ENCODE data around the gene MB21D2.

DNA sequence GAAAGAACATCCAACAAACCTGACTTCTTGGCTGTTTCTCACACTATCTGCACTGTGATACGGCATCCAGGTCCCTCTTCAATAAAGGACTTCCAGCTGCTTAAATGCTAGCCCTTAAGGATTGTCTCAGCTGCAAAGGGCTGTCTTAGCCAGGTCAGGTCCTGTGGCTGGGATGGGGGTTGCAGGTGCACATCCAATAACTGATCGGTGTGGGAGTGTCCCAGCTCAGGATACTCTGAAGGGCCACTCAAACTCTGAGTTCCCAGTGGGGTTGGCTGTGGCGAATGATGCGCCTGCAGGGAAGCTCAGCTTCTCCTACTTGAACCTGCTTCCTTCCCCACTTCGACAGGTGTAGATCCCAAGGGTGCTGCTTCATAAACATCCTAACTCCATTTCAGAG, 115.7 kb downstream of the MB21D2 start:
- TF ChIP-seq, protein P1, sequence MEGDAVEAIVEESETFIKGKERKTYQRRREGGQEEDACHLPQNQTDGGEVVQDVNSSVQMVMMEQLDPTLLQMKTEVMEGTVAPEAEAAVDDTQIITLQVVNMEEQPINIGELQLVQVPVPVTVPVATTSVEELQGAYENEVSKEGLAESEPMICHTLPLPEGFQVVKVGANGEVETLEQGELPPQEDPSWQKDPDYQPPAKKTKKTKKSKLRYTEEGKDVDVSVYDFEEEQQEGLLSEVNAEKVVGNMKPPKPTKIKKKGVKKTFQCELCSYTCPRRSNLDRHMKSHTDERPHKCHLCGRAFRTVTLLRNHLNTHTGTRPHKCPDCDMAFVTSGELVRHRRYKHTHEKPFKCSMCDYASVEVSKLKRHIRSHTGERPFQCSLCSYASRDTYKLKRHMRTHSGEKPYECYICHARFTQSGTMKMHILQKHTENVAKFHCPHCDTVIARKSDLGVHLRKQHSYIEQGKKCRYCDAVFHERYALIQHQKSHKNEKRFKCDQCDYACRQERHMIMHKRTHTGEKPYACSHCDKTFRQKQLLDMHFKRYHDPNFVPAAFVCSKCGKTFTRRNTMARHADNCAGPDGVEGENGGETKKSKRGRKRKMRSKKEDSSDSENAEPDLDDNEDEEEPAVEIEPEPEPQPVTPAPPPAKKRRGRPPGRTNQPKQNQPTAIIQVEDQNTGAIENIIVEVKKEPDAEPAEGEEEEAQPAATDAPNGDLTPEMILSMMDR (IDR thresholded peaks at IDR 0.05 in 8 of 11, conservative IDR thresholded peaks at IDR 0.05 in 3 of 11) = no peak
- no peak for TF ChIP-seq POLR2AphosphoS5 (IDR thresholded peaks at IDR 0.05)
